ENCODE measurements around the gene GALC.

The GALC gene

GRCh38 chr14:87935886-87936285, 57.1 kb downstream of the GALC start:
- Histone ChIP-seq H3K79me2 (ENCODE audit: insufficient read depth, low read length) (no peaks in the 10 kb centered on the region), H3K27me3 (ENCODE audit: insufficient read depth, low read length, poor library complexity) (no peaks in the 10 kb centered on the region), H3K4me1 (ENCODE audit: insufficient read depth, low read length) (no peaks in the 10 kb centered on the region), H2AFZ (ENCODE audit: low read depth, low read length) (no peak overlapping the region), H3K9ac (ENCODE audit: low read depth, low read length) (no peak overlapping the region), H3K4me3 (ENCODE audit: low read depth in 1 of 2, low read length in 2 of 2) (no peak overlapping the region), H3K36me3 (ENCODE audit: insufficient read depth, low read length) (no peaks in the 10 kb centered on the region), H3K27ac (ENCODE audit: low read length) (no peak overlapping the region), H4K20me1 (ENCODE audit: insufficient read depth, low read length) (no peaks in the 10 kb centered on the region), H3K4me2 (ENCODE audit: insufficient read depth, low read length) (no peak overlapping the region), H3K9me3 (ENCODE audit: insufficient read depth, low read length, severe bottlenecking) (no peaks in the 10 kb centered on the region)
- DNase-seq (no peak), ATAC-seq (ENCODE audit: insufficient read depth, low read depth) (no peak)
- TF ChIP-seq EZH2 (IDR thresholded peaks at IDR 0.05; ENCODE audit: borderline replicate concordance, low read depth, low read length, severe bottlenecking) = no peak
- TF ChIP-seq, protein P1, sequence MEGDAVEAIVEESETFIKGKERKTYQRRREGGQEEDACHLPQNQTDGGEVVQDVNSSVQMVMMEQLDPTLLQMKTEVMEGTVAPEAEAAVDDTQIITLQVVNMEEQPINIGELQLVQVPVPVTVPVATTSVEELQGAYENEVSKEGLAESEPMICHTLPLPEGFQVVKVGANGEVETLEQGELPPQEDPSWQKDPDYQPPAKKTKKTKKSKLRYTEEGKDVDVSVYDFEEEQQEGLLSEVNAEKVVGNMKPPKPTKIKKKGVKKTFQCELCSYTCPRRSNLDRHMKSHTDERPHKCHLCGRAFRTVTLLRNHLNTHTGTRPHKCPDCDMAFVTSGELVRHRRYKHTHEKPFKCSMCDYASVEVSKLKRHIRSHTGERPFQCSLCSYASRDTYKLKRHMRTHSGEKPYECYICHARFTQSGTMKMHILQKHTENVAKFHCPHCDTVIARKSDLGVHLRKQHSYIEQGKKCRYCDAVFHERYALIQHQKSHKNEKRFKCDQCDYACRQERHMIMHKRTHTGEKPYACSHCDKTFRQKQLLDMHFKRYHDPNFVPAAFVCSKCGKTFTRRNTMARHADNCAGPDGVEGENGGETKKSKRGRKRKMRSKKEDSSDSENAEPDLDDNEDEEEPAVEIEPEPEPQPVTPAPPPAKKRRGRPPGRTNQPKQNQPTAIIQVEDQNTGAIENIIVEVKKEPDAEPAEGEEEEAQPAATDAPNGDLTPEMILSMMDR (IDR thresholded peaks at IDR 0.05; ENCODE audit: borderline replicate concordance, extremely low read depth, low read length, poor library complexity, severe bottlenecking) = no peak

- Histone ChIP-seq H3K4me2 (ENCODE audit: insufficient read depth, low read length) (no peak overlapping the region), H3K27me3 (ENCODE audit: insufficient read depth, low read length, poor library complexity) (no peaks in the 10 kb centered on the region), H3K4me1 (ENCODE audit: insufficient read depth, low read length) (no peaks in the 10 kb centered on the region), H2AFZ (ENCODE audit: low read depth, low read length) (no peak overlapping the region), H3K36me3 (ENCODE audit: insufficient read depth, low read length) (no peaks in the 10 kb centered on the region), H3K27ac (ENCODE audit: low read length) (no peak overlapping the region), H3K79me2 (ENCODE audit: insufficient read depth, low read length) (no peaks in the 10 kb centered on the region), H3K4me3 (ENCODE audit: low read depth in 1 of 2, low read length in 2 of 2) (no peak overlapping the region), H4K20me1 (ENCODE audit: insufficient read depth, low read length) (no peaks in the 10 kb centered on the region), H3K9ac (ENCODE audit: low read depth, low read length) (no peak overlapping the region), H3K9me3 (ENCODE audit: insufficient read depth, low read length, severe bottlenecking) (no peaks in the 10 kb centered on the region)
- TF ChIP-seq, protein P1 (IDR thresholded peaks at IDR 0.05; ENCODE audit: borderline replicate concordance, extremely low read depth, low read length, poor library complexity, severe bottlenecking) = no peak
- TF ChIP-seq EZH2 (IDR thresholded peaks at IDR 0.05; ENCODE audit: borderline replicate concordance, low read depth, low read length, severe bottlenecking) = no peak
- DNase-seq = no peak
- no peak for ATAC-seq (ENCODE audit: insufficient read depth, low read depth)
Observed at GRCh38 chr14:87935081-87935828, 57.7 kb downstream of the GALC start.

GRCh38 chr14:87934185-87934584, 58.8 kb downstream of the GALC start:
- TF ChIP-seq, protein P1 (IDR thresholded peaks at IDR 0.05; ENCODE audit: borderline replicate concordance, extremely low read depth, low read length, poor library complexity, severe bottlenecking) = no peak
- no peak for TF ChIP-seq EZH2 (IDR thresholded peaks at IDR 0.05; ENCODE audit: borderline replicate concordance, low read depth, low read length, severe bottlenecking)
- no peaks in the 10 kb centered on the region for H3K9me3 ChIP-seq (ENCODE audit: insufficient read depth, low read length, severe bottlenecking)
- H3K4me3 ChIP-seq (ENCODE audit: low read depth in 1 of 2, low read length in 2 of 2) = no peak overlapping the region
- no peak overlapping the region for H3K4me2 ChIP-seq (ENCODE audit: insufficient read depth, low read length)
- no peaks in the 10 kb centered on the region for H3K36me3 ChIP-seq (ENCODE audit: insufficient read depth, low read length)
- no peaks in the 10 kb centered on the region for H4K20me1 ChIP-seq (ENCODE audit: insufficient read depth, low read length)
- H2AFZ ChIP-seq (ENCODE audit: low read depth, low read length) = no peak overlapping the region
- H3K4me1 ChIP-seq (ENCODE audit: insufficient read depth, low read length) = no peaks in the 10 kb centered on the region
- no peak overlapping the region for H3K9ac ChIP-seq (ENCODE audit: low read depth, low read length)
- no peak for DNase-seq
- ATAC-seq (ENCODE audit: insufficient read depth, low read depth) = no peak
- H3K79me2 ChIP-seq (ENCODE audit: insufficient read depth, low read length) = no peaks in the 10 kb centered on the region
- H3K27ac ChIP-seq (ENCODE audit: low read length) = no peak overlapping the region
- no peaks in the 10 kb centered on the region for H3K27me3 ChIP-seq (ENCODE audit: insufficient read depth, low read length, poor library complexity)

Measured in DND-41 (cell line).